ENCODE data around the gene ARL4D.

DNA sequence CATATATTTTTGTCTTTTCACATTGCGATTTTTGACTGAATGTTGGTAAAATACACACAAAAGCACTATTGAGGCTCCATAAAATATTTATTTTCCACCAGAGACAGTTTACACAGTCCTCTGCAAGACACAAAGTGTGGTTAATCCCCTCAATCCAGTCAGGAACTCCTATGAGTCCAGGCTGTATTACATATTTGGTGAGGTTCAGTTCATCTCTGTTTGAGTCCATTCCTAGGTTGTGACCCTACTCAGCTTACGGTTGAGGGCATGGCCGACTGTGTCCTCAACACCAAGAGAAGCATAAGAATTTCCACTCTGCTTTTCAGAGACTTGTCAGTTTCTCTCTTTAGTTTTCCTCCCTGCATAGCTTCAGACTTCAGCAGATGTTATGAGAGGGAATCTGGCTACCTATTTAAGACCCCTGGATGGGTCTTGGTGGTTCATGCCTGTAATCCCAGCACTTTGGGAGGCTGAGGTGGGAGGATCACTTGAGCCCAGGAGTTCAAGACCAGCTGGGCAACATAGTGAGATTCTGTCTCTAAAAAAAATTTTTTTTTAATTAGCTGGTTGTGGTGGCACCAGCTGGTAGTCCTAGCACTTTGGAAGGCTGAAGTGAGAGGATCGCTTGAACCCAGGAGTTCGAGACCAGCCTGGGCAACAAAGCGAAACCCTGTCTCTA is 25.1 kb downstream of the ARL4D start:
- TF ChIP-seq, protein P1, sequence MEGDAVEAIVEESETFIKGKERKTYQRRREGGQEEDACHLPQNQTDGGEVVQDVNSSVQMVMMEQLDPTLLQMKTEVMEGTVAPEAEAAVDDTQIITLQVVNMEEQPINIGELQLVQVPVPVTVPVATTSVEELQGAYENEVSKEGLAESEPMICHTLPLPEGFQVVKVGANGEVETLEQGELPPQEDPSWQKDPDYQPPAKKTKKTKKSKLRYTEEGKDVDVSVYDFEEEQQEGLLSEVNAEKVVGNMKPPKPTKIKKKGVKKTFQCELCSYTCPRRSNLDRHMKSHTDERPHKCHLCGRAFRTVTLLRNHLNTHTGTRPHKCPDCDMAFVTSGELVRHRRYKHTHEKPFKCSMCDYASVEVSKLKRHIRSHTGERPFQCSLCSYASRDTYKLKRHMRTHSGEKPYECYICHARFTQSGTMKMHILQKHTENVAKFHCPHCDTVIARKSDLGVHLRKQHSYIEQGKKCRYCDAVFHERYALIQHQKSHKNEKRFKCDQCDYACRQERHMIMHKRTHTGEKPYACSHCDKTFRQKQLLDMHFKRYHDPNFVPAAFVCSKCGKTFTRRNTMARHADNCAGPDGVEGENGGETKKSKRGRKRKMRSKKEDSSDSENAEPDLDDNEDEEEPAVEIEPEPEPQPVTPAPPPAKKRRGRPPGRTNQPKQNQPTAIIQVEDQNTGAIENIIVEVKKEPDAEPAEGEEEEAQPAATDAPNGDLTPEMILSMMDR (conservative IDR thresholded peaks at IDR 0.05), result no peak
- no peak for TF ChIP-seq ZFX (IDR thresholded peaks at IDR 0.05)

Measured in C4-2B (cell line).